Fibroblast of lung (primary cell): ENCODE measurements around the gene ARHGAP10. TPM values are rescaled to one million over a fixed set of nuclear protein-coding genes. Genes with fewer than 3 reads are reported as not detected.

Source experiments
- DNase-seq, 2 donors: peaks; one replicate each; pipeline versions ENCODE4 v3.0.0 to v3.0.0-alpha.2; 2010; ENCODE audit warnings: low read depth in 2 of 2
- H2AFZ ChIP-seq: 2 replicates; pipeline ENCODE4 v1.5.1; 2012; ENCODE audit warnings: low read length, control low read depth, inconsistent platforms
- H3K27ac ChIP-seq: 2 replicates; pipeline ENCODE4 v1.5.1; 2011; ENCODE audit warnings: low read length, control low read depth; ENCODE audit not compliant: insufficient read depth
- H3K27me3 ChIP-seq: 2 replicates; pipeline ENCODE4 v1.5.1; 2011; ENCODE audit warnings: mild to moderate bottlenecking, low read length; ENCODE audit not compliant: control insufficient read depth, insufficient read depth
- H3K36me3 ChIP-seq: 2 replicates; pipeline ENCODE4 v1.5.1; 2011; ENCODE audit warnings: low read length; ENCODE audit not compliant: control insufficient read depth, insufficient read depth
- H3K4me1 ChIP-seq: 2 replicates; pipeline ENCODE4 v1.5.1; 2011; ENCODE audit warnings: low read length; ENCODE audit not compliant: control insufficient read depth, insufficient read depth; ENCODE audit errors: extremely low read depth
- H3K4me2 ChIP-seq: 2 replicates; pipeline ENCODE4 v1.5.1; 2011; ENCODE audit warnings: low read length, control low read depth; ENCODE audit not compliant: insufficient read depth; ENCODE audit errors: extremely low read depth
- H3K4me3 ChIP-seq, 4 experiments: fragments of 200-600 bp in 1 of 4; sonication (generic) in 1 of 4; replicated peaks in 1 of 4; 2 replicates each; pipeline ENCODE4 v1.5.1; 2011 to 2016; ENCODE audit warnings: low read length in 4 of 4, low read depth in 3 of 4, mild to moderate bottlenecking in 3 of 4, control low read depth in 2 of 4, inconsistent platforms in 1 of 4, mixed read lengths in 1 of 4; ENCODE audit not compliant: insufficient read depth in 1 of 4; ENCODE audit errors: control extremely low read depth in 1 of 4
- H3K79me2 ChIP-seq: 2 replicates; pipeline ENCODE4 v1.5.1; 2012; ENCODE audit warnings: mild to moderate bottlenecking, low read length, inconsistent platforms; ENCODE audit not compliant: control insufficient read depth, insufficient read depth
- H3K9ac ChIP-seq: 2 replicates; pipeline ENCODE4 v1.5.1; 2011; ENCODE audit warnings: mild to moderate bottlenecking, low read length, control low read depth; ENCODE audit not compliant: insufficient read depth
- H3K9me3 ChIP-seq: 2 replicates; pipeline ENCODE4 v1.5.1; 2012; ENCODE audit warnings: low read depth, low read length; ENCODE audit not compliant: control insufficient read depth, insufficient read depth
- H4K20me1 ChIP-seq: 2 replicates; pipeline ENCODE4 v1.5.1; 2011; ENCODE audit warnings: low read length; ENCODE audit not compliant: control insufficient read depth, insufficient read depth; ENCODE audit errors: extremely low read depth
- CTCF ChIP-seq, 2 donors: IDR thresholded peaks in 1 of 2; conservative IDR thresholded peaks in 1 of 2; 1 replicate in 1 of 2; 2 replicates in 1 of 2; pipeline ENCODE4 v1.5.1; 2011 to 2012; ENCODE audit warnings: low read length in 2 of 2, control low read depth in 1 of 2, inconsistent platforms in 1 of 2, low read depth in 1 of 2, mild to moderate bottlenecking in 1 of 2
- EZH2 ChIP-seq: IDR thresholded peaks from 2 replicates; pipeline ENCODE4 v1.5.1; 2012; ENCODE audit warnings: low read length, control low read depth, mild to moderate bottlenecking; ENCODE audit errors: missing control alignments
- polyA plus RNA-seq, 2 donors: library from polyadenylated mRNA; depleted of rRNA in 1 of 2; stranded (reverse) in 1 of 2; unstranded in 1 of 2; fragments of >200 nt; gene quantifications; 2 replicates each; pipeline ENCODE4 v1.2.1, GENCODE V29; 2011 to 2012; ENCODE audit warnings: missing spikeins in 1 of 2
- total RNA-seq: library from RNA; depleted of rRNA; stranded (reverse); fragments of >200 nt; gene quantifications from 2 replicates; pipeline ENCODE4 v1.2.1, GENCODE V29; 2014

ARHGAP10 gene
- total and polyA plus RNA-seq, 2 donors (not counting 1 experiment from before 2014, with no cell fraction given), result 21.6 to 35.8 TPM

- Histone ChIP-seq H3K4me3 (no peak overlapping the region), H3K36me3 (peaks cover 2% of the 10 kb centered on the region), H3K4me2 (no peak overlapping the region), H4K20me1 (no peaks in the 10 kb centered on the region), H3K27ac (no peak overlapping the region), H2AFZ (no peak overlapping the region), H3K4me1 (no peaks in the 10 kb centered on the region), H3K9me3 (no peaks in the 10 kb centered on the region), H3K9ac (no peak overlapping the region), H3K79me2 (peaks cover 52% of the 10 kb centered on the region), H3K27me3 (no peaks in the 10 kb centered on the region)
- DNase-seq, result no peak
- TF ChIP-seq EZH2, result no peak
- TF ChIP-seq CTCF (conservative IDR thresholded peaks at IDR 0.05 in 1 of 2, IDR thresholded peaks at IDR 0.05 in 1 of 2; ENCODE audit: low read depth in 1 of 2, low read length in 2 of 2), result no peak
Observed at GRCh38 chr4:147811878-147812277, 80.0 kb downstream of the ARHGAP10 start.

- Histone ChIP-seq H3K9me3 (no peaks in the 10 kb centered on the region), H3K79me2 (peaks cover 55% of the 10 kb centered on the region), H3K27ac (no peak overlapping the region), H3K4me3 (no peak overlapping the region), H4K20me1 (no peaks in the 10 kb centered on the region), H3K4me2 (no peak overlapping the region), H3K4me1 (no peaks in the 10 kb centered on the region), H3K27me3 (no peaks in the 10 kb centered on the region), H3K9ac (no peak overlapping the region), H2AFZ (no peak overlapping the region), H3K36me3 (peaks cover 2% of the 10 kb centered on the region)
- no peak for TF ChIP-seq EZH2
- TF ChIP-seq CTCF (conservative IDR thresholded peaks at IDR 0.05 in 1 of 2, IDR thresholded peaks at IDR 0.05 in 1 of 2; ENCODE audit: low read depth in 1 of 2, low read length in 2 of 2), result no peak
- DNase-seq, result no peak
Observed at GRCh38 chr4:147813109-147813773, 81.4 kb downstream of the ARHGAP10 start.

- H3K4me3 ChIP-seq, result no peak overlapping the region
- H3K4me1 ChIP-seq, result no peaks in the 10 kb centered on the region
- H3K36me3 ChIP-seq, result peaks cover 2% of the 10 kb centered on the region
- no peaks in the 10 kb centered on the region for H3K27me3 ChIP-seq
- no peak overlapping the region for H2AFZ ChIP-seq
- DNase-seq, result no peak
- no peak for TF ChIP-seq EZH2
- TF ChIP-seq CTCF (conservative IDR thresholded peaks at IDR 0.05 in 1 of 2, IDR thresholded peaks at IDR 0.05 in 1 of 2; ENCODE audit: low read depth in 1 of 2, low read length in 2 of 2), result no peak
- no peak overlapping the region for H3K4me2 ChIP-seq
- no peaks in the 10 kb centered on the region for H4K20me1 ChIP-seq
- H3K27ac ChIP-seq, result no peak overlapping the region
- H3K9me3 ChIP-seq, result no peaks in the 10 kb centered on the region
- peaks cover 53% of the 10 kb centered on the region for H3K79me2 ChIP-seq
- no peak overlapping the region for H3K9ac ChIP-seq
Observed at GRCh38 chr4:147813973-147814372, 82.1 kb downstream of the ARHGAP10 start.
